Activated CD4-positive, alpha-beta T cell treated with anti-CD3 and anti-CD28 coated beads, Interleukin-10, Interleukin-2, amounts not matched to agents 100 ng/mL and 50 ng/mL, durations not matched to agents 16 hours and 8 hours (primary cell): ENCODE data around the gene AP5Z1.

Experiments used
- DNase-seq: peaks from one replicate; pipeline ENCODE4 v3.0.0-alpha.2; 2020

AP5Z1 gene

GRCh38 chr7:4775250-4775847 is at the start of gene AP5Z1:
Gene AP5Z1 (plus strand): TSS chr7:4775623. CDS start chr7:4775716, 93 bp downstream.
- DNase-seq: peak; percentile 97

- no peak for DNase-seq
Observed at GRCh38 chr7:4725850-4726450, 49.5 kb upstream of the AP5Z1 start.

- DNase-seq: no peak
Observed at GRCh38 chr7:4726566-4726965, 48.9 kb upstream of the AP5Z1 start.

GRCh38 chr7:4727914-4728705 is 47.3 kb upstream of the AP5Z1 start:
- no peak for DNase-seq

GRCh38 chr7:4729266-4729665 is 46.2 kb upstream of the AP5Z1 start:
- DNase-seq: no peak

GRCh38 chr7:4730276-4730675 is 45.1 kb upstream of the AP5Z1 start:
- DNase-seq: no peak

GRCh38 chr7:4730971-4731370 is 44.5 kb upstream of the AP5Z1 start:
- DNase-seq: no peak

- DNase-seq: no peak
Observed at GRCh38 chr7:4731803-4732202, 43.6 kb upstream of the AP5Z1 start.

GRCh38 chr7:4733936-4734528 is 41.4 kb upstream of the AP5Z1 start:
- DNase-seq: no peak

GRCh38 chr7:4734587-4735345 is 40.7 kb upstream of the AP5Z1 start:
- no peak for DNase-seq

GRCh38 chr7:4737300-4737699 is 38.1 kb upstream of the AP5Z1 start:
- DNase-seq: no peak

GRCh38 chr7:4738711-4739527 is 36.5 kb upstream of the AP5Z1 start:
- DNase-seq: peak; percentile 58

GRCh38 chr7:4739528-4739992 is 35.9 kb upstream of the AP5Z1 start:
- DNase-seq: peak; percentile 38

GRCh38 chr7:4740796-4741195 is 34.6 kb upstream of the AP5Z1 start:
- DNase-seq: no peak

- DNase-seq: no peak
Observed at GRCh38 chr7:4742051-4742573, 33.3 kb upstream of the AP5Z1 start.

GRCh38 chr7:4742852-4743251 is 32.6 kb upstream of the AP5Z1 start:
- no peak for DNase-seq

- peak; percentile 76 for DNase-seq
Observed at GRCh38 chr7:4744391-4745264, 30.8 kb upstream of the AP5Z1 start.

- DNase-seq: no peak
Observed at GRCh38 chr7:4745265-4745919, 30.0 kb upstream of the AP5Z1 start.

- DNase-seq: peak; percentile 66
Observed at GRCh38 chr7:4745971-4746919, 29.2 kb upstream of the AP5Z1 start.
